Cardiac muscle cell (in vitro differentiated cells and primary cell): ENCODE data around the gene MYL5. TPM values are rescaled to one million over a fixed set of nuclear protein-coding genes. Genes with fewer than 3 reads are reported as not detected.

Experiments used
- DNase-seq, 2 donors: peaks; one replicate each; pipeline versions ENCODE4 v3.0.0 to v3.0.0-alpha.2; 2010 to 2017; ENCODE audit warnings: low read depth in 1 of 2, low spot score in 1 of 2
- H3K27ac ChIP-seq: fragments of 200-600 bp; sonication (generic); 2 replicates; pipeline ENCODE4 v1.5.1; 2016
- H3K27me3 ChIP-seq: fragments of 200-600 bp; sonication (generic); 2 replicates; pipeline ENCODE4 v1.6.0; 2016; ENCODE audit warnings: control low read depth
- H3K36me3 ChIP-seq: fragments of 200-600 bp; sonication (generic); 2 replicates; pipeline ENCODE4 v1.5.1; 2016; ENCODE audit warnings: control low read depth
- H3K4me1 ChIP-seq: fragments of 200-600 bp; sonication (generic); 2 replicates; pipeline ENCODE4 v1.8.1; 2017; ENCODE audit warnings: low read depth, mild to moderate bottlenecking, mixed run types
- H3K4me3 ChIP-seq: fragments of 200-600 bp; sonication (generic); 2 replicates; pipeline ENCODE4 v1.5.1; 2016; ENCODE audit warnings: mild to moderate bottlenecking
- H3K9me3 ChIP-seq: fragments of 200-600 bp; sonication (generic); 2 replicates; pipeline ENCODE4 v1.5.1; 2017; ENCODE audit warnings: low read depth, mild to moderate bottlenecking, control low read depth
- CTCF ChIP-seq: IDR thresholded peaks from 2 replicates; pipeline ENCODE4 v1.5.1; 2012; ENCODE audit warnings: low read depth, mild to moderate bottlenecking, low read length
- polyA plus RNA-seq: library from polyadenylated mRNA; unstranded; fragments of >200 nt; fragmentation: Nextera tagmentation; extraction: Ambion mirVana; gene quantifications from 2 replicates; pipeline ENCODE4 v1.2.1, GENCODE V29; 2016
- total RNA-seq: library from RNA; depleted of rRNA; stranded (reverse); fragments of >200 nt; gene quantifications from 2 replicates; pipeline ENCODE4 v1.2.3, GENCODE V29; 2016

The MYL5 gene
- 27.3 and 40.5 TPM in 2 replicates for total RNA-seq
- polyA plus RNA-seq, result 33.8 and 42.7 TPM in 2 replicates

GRCh38 chr4:674172-675035 lies at the start of gene MYL5, which contains the start of gene ATP5ME:
TSS of gene MYL5 (plus strand) at chr4:674542. CDS start at chr4:678027, 3,485 bp downstream.
TSS of gene ATP5ME (minus strand) at chr4:674276. CDS start at chr4:674247, 29 bp downstream.
- Histone ChIP-seq H3K36me3 (peaks cover 23% of the 10 kb centered on the region), H3K27me3 (no peaks in the 10 kb centered on the region), H3K4me1 (peaks cover 30% of the 10 kb centered on the region), H3K27ac (peak within 1 kb of the TSS; percentile 89), H3K9me3 (no peaks in the 10 kb centered on the region), H3K4me3 (peak within 1 kb of the TSS; percentile 88)
- DNase-seq, result peak; percentile 97
- peak; percentile 91 for TF ChIP-seq CTCF

GRCh38 chr4:624705-625590 lies 49.4 kb upstream of the MYL5 start, which contains the start of gene PDE6B:
TSS of gene PDE6B (plus strand) at chr4:625573. CDS start at chr4:625627, 54 bp downstream.
- Histone ChIP-seq H3K27ac (no peak within 1 kb of the TSS), H3K9me3 (no peaks in the 10 kb centered on the region), H3K4me1 (no peaks in the 10 kb centered on the region), H3K27me3 (peaks cover 8% of the 10 kb centered on the region), H3K36me3 (no peaks in the 10 kb centered on the region), H3K4me3 (no peak within 1 kb of the TSS)
- DNase-seq, result no peak
- no peak for TF ChIP-seq CTCF

GRCh38 chr4:625631-626161 lies 48.6 kb upstream of the MYL5 start:
- TF ChIP-seq CTCF, result no peak
- Histone ChIP-seq H3K9me3 (no peaks in the 10 kb centered on the region), H3K36me3 (no peaks in the 10 kb centered on the region), H3K4me3 (no peak overlapping the region), H3K27me3 (peaks cover 4% of the 10 kb centered on the region), H3K27ac (no peak overlapping the region), H3K4me1 (no peaks in the 10 kb centered on the region)
- DNase-seq, result no peak

GRCh38 chr4:626201-627091 lies 47.9 kb upstream of the MYL5 start:
- Histone ChIP-seq H3K4me3 (no peak overlapping the region), H3K4me1 (no peaks in the 10 kb centered on the region), H3K9me3 (no peaks in the 10 kb centered on the region), H3K27me3 (no peaks in the 10 kb centered on the region), H3K27ac (no peak overlapping the region), H3K36me3 (no peaks in the 10 kb centered on the region)
- no peak for DNase-seq
- no peak for TF ChIP-seq CTCF
